GM23248 (cell line): ENCODE data around the gene BBS1. TPM values are rescaled to one million over a fixed set of nuclear protein-coding genes. Genes with fewer than 3 reads are reported as not detected.

Source experiments
- DNase-seq: peaks from one replicate; pipeline ENCODE4 v3.0.0-alpha.2; 2015
- H2AFZ ChIP-seq: fragments of 200-600 bp; sonication (generic); 2 replicates; pipeline ENCODE4 v1.6.1; 2016; ENCODE audit warnings: antibody characterized with exemption
- H3F3A ChIP-seq: fragments of 200-600 bp; sonication (generic); 2 replicates; pipeline ENCODE4 v1.6.1; 2016; ENCODE audit warnings: mild to moderate bottlenecking, antibody characterized with exemption, mixed run types; ENCODE audit not compliant: insufficient read depth
- H3K27ac ChIP-seq: fragments of 200-600 bp; sonication (generic); 2 replicates; pipeline ENCODE4 v1.5.1; 2016; ENCODE audit warnings: mild to moderate bottlenecking
- H3K27me3 ChIP-seq: fragments of 200-600 bp; sonication (generic); replicated peaks from 2 replicates; pipeline ENCODE4 v1.6.1; 2016; ENCODE audit warnings: mild to moderate bottlenecking; ENCODE audit not compliant: insufficient read depth
- H3K36me3 ChIP-seq: fragments of 200-600 bp; sonication (generic); 2 replicates; pipeline ENCODE4 v1.6.1; 2016; ENCODE audit warnings: low read depth, mild to moderate bottlenecking
- H3K4me1 ChIP-seq: fragments of 200-600 bp; sonication (generic); 2 replicates; pipeline ENCODE4 v1.6.1; 2016; ENCODE audit warnings: mild to moderate bottlenecking; ENCODE audit not compliant: insufficient read depth
- H3K4me2 ChIP-seq: fragments of 200-600 bp; sonication (generic); one replicate; pipeline ENCODE4 v1.6.1; 2016; ENCODE audit warnings: mild to moderate bottlenecking; ENCODE audit not compliant: unreplicated experiment
- H3K4me3 ChIP-seq: fragments of 200-600 bp; sonication (generic); 2 replicates; pipeline ENCODE4 v1.5.1; 2016; ENCODE audit warnings: mild to moderate bottlenecking
- H3K79me2 ChIP-seq: fragments of 200-600 bp; sonication (generic); 2 replicates; pipeline ENCODE4 v1.6.1; 2016; ENCODE audit warnings: mild to moderate bottlenecking; ENCODE audit not compliant: insufficient read depth
- H3K9ac ChIP-seq: fragments of 200-600 bp; sonication (generic); 2 replicates; pipeline ENCODE4 v1.6.1; 2016; ENCODE audit warnings: mild to moderate bottlenecking
- H3K9me2 ChIP-seq: fragments of 200-600 bp; sonication (generic); 2 replicates; pipeline ENCODE4 v1.6.1; 2016; ENCODE audit warnings: mixed run types, mild to moderate bottlenecking, moderate library complexity; ENCODE audit not compliant: insufficient read depth
- H3K9me3 ChIP-seq: fragments of 200-600 bp; sonication (generic); one replicate; pipeline ENCODE4 v1.6.1; 2017; ENCODE audit warnings: low read depth
- H4K20me1 ChIP-seq: fragments of 200-600 bp; sonication (generic); 2 replicates; pipeline ENCODE4 v1.6.0; 2016; ENCODE audit not compliant: insufficient read depth
- EZH2 ChIP-seq: fragments of 200-600 bp; sonication (generic); IDR thresholded peaks from 2 replicates; pipeline ENCODE4 v1.6.1; 2018; ENCODE audit warnings: antibody characterized with exemption, mild to moderate bottlenecking; ENCODE audit not compliant: insufficient read depth, poor library complexity, severe bottlenecking
- EZH2phosphoT487 ChIP-seq: fragments of 200-600 bp; sonication (generic); IDR thresholded peaks from 2 replicates; pipeline ENCODE4 v1.6.1; 2018; ENCODE audit warnings: antibody characterized with exemption, moderate library complexity, mild to moderate bottlenecking, low read depth; ENCODE audit not compliant: insufficient read depth
- WGBS, 2 experiments: methylation state at CpG; one replicate each; pipeline ENCODE4 v1.1.6; 2015 to 2017; ENCODE audit warnings: low lambda C conversion rate in 2 of 2, low coverage in 1 of 2; ENCODE audit errors: missing lambda C conversion rate in 2 of 2; 5-methylcytosine and 5-hydroxymethylcytosine counted together
- in situ Hi-C: fragments of 300-500 bp; cut with MboI; formaldehyde crosslinking; loops from 2 replicates; pipeline ENCODE4 v1.15.0; 2020
- polyA plus RNA-seq: library from polyadenylated mRNA; unstranded; fragments of >200 nt; fragmentation: Nextera tagmentation; extraction: Ambion mirVana; gene quantifications from 2 replicates; pipeline ENCODE4 v1.2.1, GENCODE V29; 2016
- total RNA-seq: library from RNA; depleted of rRNA; stranded (reverse); fragments of >200 nt; shearing (Covaris generic); gene quantifications from 2 replicates; pipeline ENCODE4 v1.2.3, GENCODE V29; 2014

BBS1 gene
- total and polyA plus RNA-seq, 2 experiments from 2014 or later, result 20.2 to 39.1 TPM

GRCh38 chr11:66476841-66477251, 33.6 kb upstream of the BBS1 start:
- no peaks in the 10 kb centered on the region for H3K9me2 ChIP-seq
- H3K4me3 ChIP-seq, result no peak overlapping the region
- H3K79me2 ChIP-seq, result peaks cover 14% of the 10 kb centered on the region
- no peak overlapping the region for H3K27ac ChIP-seq
- no peaks in the 10 kb centered on the region for H4K20me1 ChIP-seq
- no peak overlapping the region for H3K4me2 ChIP-seq
- H3K4me1 ChIP-seq, result 0 out of 2 replicates have a peak, but pooled peaks cover 8% of the 10 kb centered on the region
- H3K27me3 ChIP-seq, result no peaks in the 10 kb centered on the region
- 44 to 51% methylated on average over 9 of the region's 9 CpGs for WGBS, 2 experiments
- DNase-seq, result no peak
- H3K9ac ChIP-seq, result no peak overlapping the region
- TF ChIP-seq EZH2 (no peak), EZH2phosphoT487 (no peak)
- H3K9me3 ChIP-seq, result no peaks in the 10 kb centered on the region
- H2AFZ ChIP-seq, result no peak overlapping the region
- no peaks in the 10 kb centered on the region for H3K36me3 ChIP-seq
- in situ Hi-C loops, result no loop called here
- no peaks in the 10 kb centered on the region for H3F3A ChIP-seq

- Histone ChIP-seq H3K9ac (no peak overlapping the region), H3K27me3 (no peaks in the 10 kb centered on the region), H4K20me1 (no peaks in the 10 kb centered on the region), H3K4me1 (0 out of 2 replicates have a peak, but pooled peaks cover 8% of the 10 kb centered on the region), H3K27ac (no peak overlapping the region), H2AFZ (no peak overlapping the region), H3K9me3 (no peaks in the 10 kb centered on the region), H3K4me3 (no peak overlapping the region), H3K79me2 (peaks cover 14% of the 10 kb centered on the region), H3K36me3 (no peaks in the 10 kb centered on the region), H3F3A (no peaks in the 10 kb centered on the region), H3K9me2 (no peaks in the 10 kb centered on the region), H3K4me2 (no peak overlapping the region)
- 71 to 76% methylated on average over 9 to 11 of the region's 11 CpGs for WGBS, 2 experiments
- no peak for DNase-seq
- in situ Hi-C loops, result no loop called here
- TF ChIP-seq EZH2 (no peak), EZH2phosphoT487 (no peak)
These were observed 32.9 kb upstream of the BBS1 start for GRCh38 chr11:66477263-66478201.

- TF ChIP-seq EZH2phosphoT487, result no peak
- no peak for TF ChIP-seq EZH2
These were observed 31.6 kb upstream of the BBS1 start for GRCh38 chr11:66478729-66479393.

GRCh38 chr11:66479394-66480116, 30.9 kb upstream of the BBS1 start:
- H3K4me3 ChIP-seq, result peak overlapping the region; percentile 85
- in situ Hi-C loops, result no loop called here
- peak overlapping the region; percentile 96 for H3K9ac ChIP-seq
- peaks cover 14% of the 10 kb centered on the region for H3K79me2 ChIP-seq
- H3K27ac ChIP-seq, result peak overlapping the region; percentile 88
- no peaks in the 10 kb centered on the region for H3F3A ChIP-seq
- no peaks in the 10 kb centered on the region for H3K27me3 ChIP-seq
- H4K20me1 ChIP-seq, result no peaks in the 10 kb centered on the region
- no peaks in the 10 kb centered on the region for H3K36me3 ChIP-seq
- no peaks in the 10 kb centered on the region for H3K9me3 ChIP-seq
- 0 out of 2 replicates have a peak, but pooled peaks cover 8% of the 10 kb centered on the region for H3K4me1 ChIP-seq
- peak overlapping the region; percentile 86 for H3K4me2 ChIP-seq
- peak; percentile 74 for DNase-seq
- H2AFZ ChIP-seq, result peak overlapping the region; percentile 87
- 1% methylated on average over 34 of the region's 34 CpGs for WGBS, 2 experiments
- TF ChIP-seq EZH2phosphoT487 (no peak), EZH2 (no peak)
- H3K9me2 ChIP-seq, result no peaks in the 10 kb centered on the region

More at GRCh38 chr11:66478729-66479393, 31.6 kb upstream of the BBS1 start:
- Histone ChIP-seq H3K9ac (peak overlapping the region; percentile 96), H4K20me1 (no peaks in the 10 kb centered on the region), H3K79me2 (peaks cover 14% of the 10 kb centered on the region), H3K36me3 (no peaks in the 10 kb centered on the region), H2AFZ (peak overlapping the region; percentile 87), H3K4me2 (peak overlapping the region; percentile 86), H3K4me3 (peak overlapping the region; percentile 85), H3K9me2 (no peaks in the 10 kb centered on the region), H3F3A (no peaks in the 10 kb centered on the region), H3K27ac (peak overlapping the region; percentile 88), H3K9me3 (no peaks in the 10 kb centered on the region), H3K27me3 (no peaks in the 10 kb centered on the region), H3K4me1 (0 out of 2 replicates have a peak, but pooled peaks cover 8% of the 10 kb centered on the region)
- no peak for DNase-seq
- in situ Hi-C loops, result no loop called here
- 31 to 36% methylated on average over 8 of the region's 8 CpGs for WGBS, 2 experiments
